Activated CD4-positive, alpha-beta T cell treated with anti-CD3 and anti-CD28 coated beads for 48 hours (primary cell): ENCODE results near the gene DUSP10.

Experiments used
- DNase-seq: peaks from one replicate; pipeline ENCODE4 v3.0.0-alpha.2; 2020

Gene DUSP10

GRCh38 chr1:221711656-221712055 is 30.2 kb downstream of the DUSP10 start:
- DNase-seq = no peak

DNA sequence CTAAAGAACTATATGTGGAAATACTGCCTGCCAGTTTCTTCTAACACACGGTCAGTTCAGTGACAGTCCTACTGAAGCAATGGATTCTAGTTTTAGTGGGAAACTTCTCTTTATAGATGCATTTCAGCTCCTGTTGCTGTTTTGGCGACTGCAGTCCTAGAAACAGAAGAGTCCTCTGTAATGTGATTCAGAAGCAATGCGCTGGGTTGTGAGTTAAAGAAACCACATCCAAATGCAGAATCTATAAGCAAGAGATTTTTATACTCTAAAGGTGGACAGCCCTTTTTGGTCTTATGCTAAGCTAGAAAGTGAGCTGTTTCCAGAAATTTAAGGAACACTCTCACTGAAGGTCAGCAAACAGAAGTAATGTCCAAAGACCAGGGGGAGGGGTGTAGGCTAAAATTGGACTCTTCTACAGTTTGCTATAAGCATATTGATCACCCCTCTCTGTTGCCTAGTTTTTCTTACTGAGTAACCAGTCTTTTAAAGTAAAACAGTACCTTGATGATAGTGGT is 30.8 kb downstream of the DUSP10 start:
- DNase-seq = no peak

- no peak for DNase-seq
These were observed 32.0 kb downstream of the DUSP10 start for GRCh38 chr1:221709854-221710253.

- DNase-seq = peak; percentile 39
These were observed 32.9 kb downstream of the DUSP10 start for GRCh38 chr1:221708987-221709386.

GRCh38 chr1:221708076-221708571 is 33.8 kb downstream of the DUSP10 start:
- peak; percentile 67 for DNase-seq

DNA sequence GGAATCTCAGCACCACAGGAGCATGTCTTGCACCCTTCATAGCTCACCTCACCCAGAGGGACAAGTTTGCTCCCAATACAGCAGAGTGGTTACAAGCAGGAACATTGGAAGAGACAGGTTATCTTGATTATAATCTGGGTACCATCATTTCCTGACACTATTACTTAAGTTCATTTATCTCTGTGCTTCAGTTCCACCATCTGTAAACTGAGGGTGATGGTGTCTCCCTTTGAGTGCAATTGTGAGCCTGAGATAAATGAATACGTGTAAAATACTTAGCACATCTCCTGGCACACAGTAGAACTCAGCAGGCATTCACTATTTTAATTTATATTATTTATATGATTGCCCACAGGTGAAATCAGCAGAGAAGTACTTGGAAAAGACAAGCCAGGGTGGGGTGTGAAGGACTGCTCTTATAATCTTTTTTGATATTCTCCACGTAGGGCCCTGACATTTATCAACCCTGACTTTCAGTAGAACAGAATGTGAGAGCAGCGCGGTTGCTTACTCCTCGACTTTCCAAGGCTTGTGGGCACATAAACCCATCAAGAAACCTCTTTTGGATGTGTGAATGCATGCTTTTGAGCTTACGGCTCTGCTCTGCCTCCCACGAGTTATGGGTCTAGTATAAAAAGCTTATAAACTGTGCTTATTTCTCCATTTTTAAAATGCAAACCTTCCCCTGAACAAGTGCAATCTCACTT is 34.9 kb downstream of the DUSP10 start:
- DNase-seq = peak; percentile 26

- no peak for DNase-seq
These were observed 35.7 kb downstream of the DUSP10 start for GRCh38 chr1:221706191-221706590.

DNA sequence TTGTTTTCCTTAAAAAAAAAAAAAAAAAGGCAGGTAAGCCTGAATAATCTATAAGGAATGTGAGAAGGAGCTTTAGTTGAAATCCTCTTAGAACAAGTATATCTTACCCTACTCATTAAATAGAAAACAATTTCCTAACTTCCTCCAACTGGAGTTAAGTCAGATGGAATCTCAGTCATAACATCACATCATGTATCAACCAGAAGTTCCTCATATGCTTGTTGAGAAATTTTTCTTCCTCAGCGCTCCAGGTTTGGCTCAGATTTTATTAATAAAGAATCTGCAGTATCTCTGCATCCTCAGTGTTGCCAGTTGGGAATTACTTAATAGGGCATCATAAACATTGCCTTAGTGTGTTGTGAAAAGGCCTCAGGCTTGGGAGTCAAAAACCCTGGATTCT is 37.6 kb downstream of the DUSP10 start:
- no peak for DNase-seq

DNA sequence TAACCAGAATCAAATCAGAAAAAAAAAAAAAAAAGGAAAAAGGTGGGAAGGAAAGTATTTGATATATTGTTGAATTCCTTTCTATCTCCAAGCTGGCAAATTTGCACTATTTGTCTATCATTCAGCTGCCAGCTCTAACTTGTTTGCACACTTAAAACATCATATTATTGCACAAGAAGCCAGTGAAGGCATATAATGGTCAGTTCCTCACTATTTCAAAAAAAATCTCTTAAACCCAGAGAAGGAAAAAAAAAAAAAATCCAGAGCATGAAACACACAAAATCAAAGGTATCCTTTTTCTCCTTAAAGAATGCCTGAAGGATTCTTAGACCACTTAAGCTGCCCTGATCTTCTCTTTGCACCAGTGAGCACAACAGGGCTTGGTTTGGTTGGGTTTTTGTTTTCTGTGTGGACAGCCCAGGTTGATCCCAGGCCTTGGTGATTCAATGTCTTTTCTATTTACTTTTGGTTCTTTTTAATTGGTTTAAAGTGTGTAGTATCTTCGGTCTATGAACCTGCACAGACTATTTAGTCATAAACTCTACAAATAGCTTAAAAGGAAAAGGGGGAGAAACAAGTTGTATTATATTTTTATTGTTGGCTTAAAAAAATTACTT is 40.2 kb downstream of the DUSP10 start:
- DNase-seq = no peak

- DNase-seq = no peak
These were observed 40.9 kb downstream of the DUSP10 start for GRCh38 chr1:221700948-221701347.

DNA sequence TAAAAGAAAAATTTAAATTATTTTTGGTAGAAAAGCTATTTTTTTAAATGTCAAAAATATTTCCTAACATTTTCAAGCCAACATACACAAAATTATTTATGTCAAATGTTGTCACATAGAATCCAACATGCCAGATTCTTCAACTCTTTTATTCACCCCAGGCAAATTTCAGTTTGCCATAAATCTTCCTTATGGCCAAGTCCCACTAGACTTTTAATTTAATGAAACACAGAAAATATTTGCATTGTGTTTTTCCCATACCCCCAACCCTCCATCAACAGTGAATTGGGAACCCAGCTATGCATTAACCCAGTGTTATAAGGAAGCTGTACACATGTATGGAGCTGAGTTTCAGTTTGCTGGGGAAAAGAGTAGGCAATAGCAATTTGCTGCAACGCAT is 41.4 kb downstream of the DUSP10 start:
- no peak for DNase-seq

- no peak for DNase-seq
These were observed 41.8 kb downstream of the DUSP10 start for GRCh38 chr1:221699978-221700519.

GRCh38 chr1:221699577-221699976 is 42.3 kb downstream of the DUSP10 start:
- no peak for DNase-seq

DNA sequence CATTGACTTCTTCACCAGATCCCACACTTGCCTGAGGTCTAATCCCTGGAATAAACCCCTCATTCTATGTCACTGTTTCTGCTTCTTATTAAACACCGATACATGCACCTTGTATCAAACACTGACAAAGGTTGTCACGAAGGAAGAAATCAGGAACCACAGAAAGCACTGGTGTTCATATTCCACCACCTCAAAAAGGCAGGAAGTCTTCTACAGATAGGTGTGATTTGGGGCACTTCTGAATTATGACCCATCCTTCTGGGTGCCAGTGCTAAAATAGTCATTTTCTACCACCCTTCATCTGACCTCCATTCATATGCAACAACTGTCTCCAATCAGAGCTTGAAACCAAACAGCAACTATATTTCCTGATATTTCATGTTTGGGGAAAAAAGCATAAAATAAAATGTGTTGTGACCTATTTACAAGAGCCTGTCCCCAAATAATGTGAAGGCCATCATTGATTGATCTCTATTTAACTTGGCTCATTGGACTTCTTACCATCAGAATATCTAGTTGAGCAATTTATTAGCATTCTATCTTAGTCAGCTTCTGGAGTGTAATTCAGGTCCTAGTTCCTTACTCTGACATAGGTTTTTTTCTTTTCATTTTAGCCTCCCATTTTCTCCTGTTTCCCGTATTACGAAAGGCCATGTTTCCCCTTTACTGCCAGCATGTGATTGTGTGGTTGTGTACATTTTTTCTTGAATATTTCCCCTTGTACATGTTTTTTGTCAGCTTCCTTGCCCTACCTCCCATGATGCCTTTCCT is 43.1 kb downstream of the DUSP10 start:
- no peak for DNase-seq

DNA sequence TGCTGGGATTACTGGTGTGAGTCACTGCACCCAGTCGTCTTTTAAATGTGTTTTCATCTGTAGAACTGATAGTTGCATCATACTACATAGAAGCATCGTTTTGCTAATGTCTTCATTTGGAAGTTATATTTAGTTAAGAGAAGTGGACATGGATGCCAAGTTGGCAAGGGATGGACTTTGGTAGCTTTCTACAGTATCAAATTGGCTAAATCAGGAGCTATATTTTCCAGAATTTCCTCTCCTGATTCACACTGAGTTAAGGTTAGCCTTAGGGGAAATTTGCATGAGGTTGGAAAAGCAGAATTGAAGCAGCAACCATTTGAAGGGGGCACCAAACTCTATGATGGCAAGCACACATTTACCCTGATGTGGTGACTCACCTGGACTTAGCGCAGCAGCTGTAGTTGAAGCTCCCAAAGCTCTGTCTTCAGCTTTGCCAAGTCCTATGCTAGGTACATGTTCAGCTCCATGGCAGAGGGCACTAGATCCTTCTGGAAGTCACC is 43.9 kb downstream of the DUSP10 start:
- no peak for DNase-seq

- no peak for DNase-seq
These were observed 45.0 kb downstream of the DUSP10 start for GRCh38 chr1:221696718-221697461.

DNA sequence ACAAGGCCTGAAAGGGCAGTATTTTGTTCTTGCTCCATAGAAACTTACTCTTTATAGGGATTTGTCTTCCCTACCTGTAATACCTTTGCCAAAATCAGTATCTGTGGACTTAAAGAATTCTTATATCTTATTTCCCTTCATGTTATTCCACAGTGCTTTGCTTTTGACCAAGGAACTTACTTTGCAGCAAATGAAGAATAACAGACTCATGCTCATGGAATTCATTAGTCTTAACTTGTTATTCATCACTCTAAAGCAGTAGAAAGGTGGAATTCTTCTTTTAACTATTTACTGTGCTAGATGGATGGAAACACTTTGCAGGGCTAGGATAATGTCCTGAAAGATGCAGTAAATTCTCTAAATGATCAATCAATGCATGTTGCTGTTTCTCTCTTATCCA is 45.9 kb downstream of the DUSP10 start:
- no peak for DNase-seq

- no peak for DNase-seq
These were observed 46.6 kb downstream of the DUSP10 start for GRCh38 chr1:221695301-221695700.

DNA sequence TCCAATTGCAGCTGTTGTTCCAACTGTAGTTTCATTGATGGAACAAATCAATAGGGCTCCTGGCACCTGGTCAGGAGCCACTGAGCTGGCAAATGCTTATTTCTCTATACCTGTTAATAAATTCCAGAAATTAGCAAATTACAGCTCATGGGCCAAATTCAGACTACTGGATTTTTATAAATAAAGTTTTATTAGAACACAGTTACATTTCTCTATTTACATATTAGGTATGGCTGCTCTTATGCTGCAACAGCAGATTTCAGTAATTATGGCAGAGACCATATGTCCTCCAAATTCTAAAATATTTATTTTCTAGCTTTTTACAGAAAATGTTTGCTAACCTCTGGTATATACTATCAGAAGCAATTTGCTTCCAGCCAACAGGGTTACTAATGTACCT is 47.8 kb downstream of the DUSP10 start:
- no peak for DNase-seq

- DNase-seq = no peak
These were observed 48.8 kb downstream of the DUSP10 start for GRCh38 chr1:221693087-221693486.

- no peak for DNase-seq
These were observed 49.2 kb downstream of the DUSP10 start for GRCh38 chr1:221692643-221693042.

GRCh38 chr1:221691261-221691660 is 50.6 kb downstream of the DUSP10 start:
- DNase-seq = no peak
